SK-N-SH (cell line): ENCODE data around the gene INTS1.

Experiments used
- JUND ChIP-seq: IDR thresholded peaks from 2 replicates; pipeline ENCODE4 v1.4.0; 2012
- MAX ChIP-seq: IDR thresholded peaks from 2 replicates; pipeline ENCODE4 v1.4.0; 2012; ENCODE audit warnings: low read depth
- POLR2AphosphoS5 ChIP-seq: IDR thresholded peaks from 2 replicates; pipeline ENCODE4 v1.6.1; 2012; ENCODE audit warnings: low read depth, low read length
- TAF1 ChIP-seq: IDR thresholded peaks from 2 replicates; pipeline ENCODE4 v1.6.1; 2012; ENCODE audit warnings: low read depth, mild to moderate bottlenecking, low read length, moderate library complexity, borderline replicate concordance

GRCh38 chr7:1476859-1477258 lies 27.3 kb downstream of the INTS1 start:
- TF ChIP-seq POLR2AphosphoS5: no peak
- no peak for TF ChIP-seq TAF1
- no peak for TF ChIP-seq MAX
- no peak for TF ChIP-seq JUND
